ENCODE results near the gene PDGFD. TPM values are rescaled to one million over a fixed set of nuclear protein-coding genes. Genes with fewer than 3 reads are reported as not detected.

PDGFD gene
- polyA plus RNA-seq, 1 donor (not counting 4 experiments of a cell fraction or from before 2014, with no cell fraction given) = 0.28 TPM

DNA sequence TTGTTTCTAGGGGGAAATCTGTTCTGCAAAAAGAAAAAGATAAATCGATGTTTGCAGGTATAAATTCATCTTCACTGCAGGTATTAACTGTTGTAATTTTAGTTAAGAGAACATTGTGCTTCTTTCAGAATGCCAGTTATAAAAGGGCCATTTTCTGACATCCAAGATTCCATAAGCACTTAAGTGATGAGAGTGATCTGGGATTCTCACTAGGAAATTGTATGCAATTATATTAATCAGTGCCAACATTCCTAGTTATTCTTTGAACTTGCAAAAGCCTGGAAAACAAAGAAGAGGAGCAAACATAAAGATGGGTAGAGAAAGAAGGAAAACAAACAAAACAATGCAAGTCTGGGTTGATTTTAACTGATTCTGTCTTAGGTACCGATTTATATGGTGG lies 122.2 kb downstream of the PDGFD start:
- H3K9ac ChIP-seq (ENCODE audit: control insufficient read depth, extremely low read depth, insufficient read depth, low read length) = no peak overlapping the region
- dilution Hi-C loops (cut with MboI; ENCODE audit: extremely low pct_ligation_motif_present, low sequenced_read_pairs) = no loop called here
- no peaks in the 10 kb centered on the region for H3K4me1 ChIP-seq (ENCODE audit: control insufficient read depth, extremely low read depth, insufficient read depth, low read length)
- H3K4me2 ChIP-seq (ENCODE audit: control insufficient read depth, extremely low read depth, insufficient read depth, low read depth, low read length) = no peak overlapping the region
- TF ChIP-seq, protein P1, sequence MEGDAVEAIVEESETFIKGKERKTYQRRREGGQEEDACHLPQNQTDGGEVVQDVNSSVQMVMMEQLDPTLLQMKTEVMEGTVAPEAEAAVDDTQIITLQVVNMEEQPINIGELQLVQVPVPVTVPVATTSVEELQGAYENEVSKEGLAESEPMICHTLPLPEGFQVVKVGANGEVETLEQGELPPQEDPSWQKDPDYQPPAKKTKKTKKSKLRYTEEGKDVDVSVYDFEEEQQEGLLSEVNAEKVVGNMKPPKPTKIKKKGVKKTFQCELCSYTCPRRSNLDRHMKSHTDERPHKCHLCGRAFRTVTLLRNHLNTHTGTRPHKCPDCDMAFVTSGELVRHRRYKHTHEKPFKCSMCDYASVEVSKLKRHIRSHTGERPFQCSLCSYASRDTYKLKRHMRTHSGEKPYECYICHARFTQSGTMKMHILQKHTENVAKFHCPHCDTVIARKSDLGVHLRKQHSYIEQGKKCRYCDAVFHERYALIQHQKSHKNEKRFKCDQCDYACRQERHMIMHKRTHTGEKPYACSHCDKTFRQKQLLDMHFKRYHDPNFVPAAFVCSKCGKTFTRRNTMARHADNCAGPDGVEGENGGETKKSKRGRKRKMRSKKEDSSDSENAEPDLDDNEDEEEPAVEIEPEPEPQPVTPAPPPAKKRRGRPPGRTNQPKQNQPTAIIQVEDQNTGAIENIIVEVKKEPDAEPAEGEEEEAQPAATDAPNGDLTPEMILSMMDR (optimal IDR thresholded peaks at IDR 0.05 in 1 of 3, IDR thresholded peaks at IDR 0.05 in 1 of 3, conservative IDR thresholded peaks at IDR 0.05 in 1 of 3; ENCODE audit: extremely low read depth in 1 of 3, insufficient read depth in 2 of 3, low read length in 3 of 3) = no peak
- no peak for TF ChIP-seq EZH2 (IDR thresholded peaks at IDR 0.05; ENCODE audit: low read length)
- H3K4me3 ChIP-seq (ENCODE audit: control insufficient read depth in 2 of 3, extremely low read depth in 1 of 3, insufficient read depth in 2 of 3, low read depth in 1 of 3, low read length in 3 of 3) = no peak overlapping the region
- no peaks in the 10 kb centered on the region for H3K9me3 ChIP-seq (ENCODE audit: control insufficient read depth, low read depth, low read length)
- no peak overlapping the region for H3K27ac ChIP-seq (ENCODE audit: control insufficient read depth, insufficient read depth, low read length)
- H3K36me3 ChIP-seq (ENCODE audit: control insufficient read depth in 2 of 2, extremely low read depth in 1 of 2, insufficient read depth in 2 of 2, low read length in 2 of 2) = no peaks in the 10 kb centered on the region
- FAIRE-seq = no peak
- H3K9me1 ChIP-seq (ENCODE audit: control insufficient read depth, extremely low read depth, insufficient read depth, low read length) = no peaks in the 10 kb centered on the region
- no peaks in the 10 kb centered on the region for H4K20me1 ChIP-seq (ENCODE audit: control insufficient read depth, extremely low read depth, insufficient read depth, low read length)
- H3K79me2 ChIP-seq (ENCODE audit: control insufficient read depth, insufficient read depth, low read length) = no peaks in the 10 kb centered on the region
- H3K27me3 ChIP-seq (ENCODE audit: control insufficient read depth, extremely low read depth, insufficient read depth, low read length) = no peaks in the 10 kb centered on the region
- DNase-seq (ENCODE audit: low read depth, low spot score) = no peak
- no peak overlapping the region for H2AFZ ChIP-seq (ENCODE audit: control insufficient read depth, low read length)

DNA sequence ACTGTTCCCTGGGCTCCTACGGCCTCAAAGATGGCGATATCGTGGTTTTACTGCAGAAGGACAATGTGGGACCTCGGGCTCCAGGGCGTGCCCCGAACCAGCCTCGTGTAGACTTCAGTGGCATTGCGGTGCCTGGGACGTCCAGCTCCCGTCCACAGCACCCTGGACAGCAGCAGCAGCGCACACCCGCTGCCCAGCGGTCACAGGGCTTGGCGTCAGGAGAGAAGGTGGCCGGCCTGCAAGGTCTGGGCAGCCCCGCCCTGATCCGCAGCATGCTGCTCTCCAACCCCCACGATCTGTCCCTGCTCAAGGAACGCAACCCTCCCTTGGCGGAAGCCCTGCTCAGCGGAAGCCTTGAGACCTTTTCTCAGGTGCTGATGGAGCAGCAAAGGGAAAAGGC lies 127.0 kb downstream of the PDGFD start:
- no peak for FAIRE-seq
- dilution Hi-C loops (cut with MboI; ENCODE audit: extremely low pct_ligation_motif_present, low sequenced_read_pairs) = no loop called here

More for the DNA sequence above, 127.0 kb downstream of the PDGFD start:
- no peak for TF ChIP-seq EZH2 (IDR thresholded peaks at IDR 0.05; ENCODE audit: low read length)
- TF ChIP-seq, protein P1 (optimal IDR thresholded peaks at IDR 0.05 in 1 of 3, IDR thresholded peaks at IDR 0.05 in 1 of 3, conservative IDR thresholded peaks at IDR 0.05 in 1 of 3; ENCODE audit: extremely low read depth in 1 of 3, insufficient read depth in 2 of 3, low read length in 3 of 3) = no peak
- Histone ChIP-seq H3K4me3 (ENCODE audit: control insufficient read depth in 2 of 3, extremely low read depth in 1 of 3, insufficient read depth in 2 of 3, low read depth in 1 of 3, low read length in 3 of 3) (no peak overlapping the region), H3K27me3 (ENCODE audit: control insufficient read depth, extremely low read depth, insufficient read depth, low read length) (no peaks in the 10 kb centered on the region), H3K79me2 (ENCODE audit: control insufficient read depth, insufficient read depth, low read length) (no peaks in the 10 kb centered on the region), H3K9me3 (ENCODE audit: control insufficient read depth, low read depth, low read length) (no peaks in the 10 kb centered on the region), H3K36me3 (ENCODE audit: control insufficient read depth in 2 of 2, extremely low read depth in 1 of 2, insufficient read depth in 2 of 2, low read length in 2 of 2) (no peaks in the 10 kb centered on the region), H3K27ac (ENCODE audit: control insufficient read depth, insufficient read depth, low read length) (no peak overlapping the region), H3K9me1 (ENCODE audit: control insufficient read depth, extremely low read depth, insufficient read depth, low read length) (no peaks in the 10 kb centered on the region), H3K4me2 (ENCODE audit: control insufficient read depth, extremely low read depth, insufficient read depth, low read depth, low read length) (no peak overlapping the region), H3K4me1 (ENCODE audit: control insufficient read depth, extremely low read depth, insufficient read depth, low read length) (no peaks in the 10 kb centered on the region), H2AFZ (ENCODE audit: control insufficient read depth, low read length) (no peak overlapping the region), H3K9ac (ENCODE audit: control insufficient read depth, extremely low read depth, insufficient read depth, low read length) (no peak overlapping the region), H4K20me1 (ENCODE audit: control insufficient read depth, extremely low read depth, insufficient read depth, low read length) (no peaks in the 10 kb centered on the region)
- no peak for DNase-seq (ENCODE audit: low read depth, low spot score)
